HL-60 (cell line): ENCODE results near the gene ENPP4.

Source experiments
- CTCF ChIP-seq: IDR thresholded peaks from one replicate; pipeline ENCODE4 v1.5.1; 2011; ENCODE audit warnings: low read length, control low read depth, inconsistent platforms; ENCODE audit not compliant: insufficient read depth
- GABPA ChIP-seq: IDR thresholded peaks from 2 replicates; pipeline ENCODE4 v1.6.1; 2012; ENCODE audit warnings: low read depth
- POLR2AphosphoS5 ChIP-seq: IDR thresholded peaks from 2 replicates; pipeline ENCODE4 v1.6.1; 2012; ENCODE audit warnings: low read depth
- REST ChIP-seq: IDR thresholded peaks from 2 replicates; pipeline ENCODE4 v1.6.1; 2012; ENCODE audit warnings: low read depth; ENCODE audit not compliant: insufficient replicate concordance

GRCh38 chr6:46118836-46119235 is 11.0 kb upstream of the ENPP4 start:
- TF ChIP-seq CTCF (no peak), REST (no peak), POLR2AphosphoS5 (no peak), GABPA (no peak)
